Coronary artery (tissue), 2 donors: ENCODE results near the gene LEP.
"Not testable (repeated sequence)": the region's sequence is repeated elsewhere in the genome, so short reads cannot be mapped to it uniquely, and the experiment has no call there.

Experiments
- DNase-seq: peaks from one replicate; pipeline ENCODE4 v3.0.0-alpha.2; 2017; ENCODE audit warnings: low spot score
- H3K27ac ChIP-seq, 2 donors: fragments of 200-600 bp; sonication (generic); one replicate each; pipeline ENCODE4 v1.5.1; 2016 to 2019
- H3K4me3 ChIP-seq: fragments of 200-600 bp; sonication (generic); 2 replicates; pipeline ENCODE4 v1.5.1; 2016; ENCODE audit warnings: mild to moderate bottlenecking, moderate library complexity
- TF ChIP-seq, protein P1 (sequence below): fragments of 200-600 bp; sonication (generic); IDR thresholded peaks from one replicate; pipeline ENCODE4 v1.5.1; 2019; ENCODE audit warnings: antibody characterized with exemption

LEP gene

DNA sequence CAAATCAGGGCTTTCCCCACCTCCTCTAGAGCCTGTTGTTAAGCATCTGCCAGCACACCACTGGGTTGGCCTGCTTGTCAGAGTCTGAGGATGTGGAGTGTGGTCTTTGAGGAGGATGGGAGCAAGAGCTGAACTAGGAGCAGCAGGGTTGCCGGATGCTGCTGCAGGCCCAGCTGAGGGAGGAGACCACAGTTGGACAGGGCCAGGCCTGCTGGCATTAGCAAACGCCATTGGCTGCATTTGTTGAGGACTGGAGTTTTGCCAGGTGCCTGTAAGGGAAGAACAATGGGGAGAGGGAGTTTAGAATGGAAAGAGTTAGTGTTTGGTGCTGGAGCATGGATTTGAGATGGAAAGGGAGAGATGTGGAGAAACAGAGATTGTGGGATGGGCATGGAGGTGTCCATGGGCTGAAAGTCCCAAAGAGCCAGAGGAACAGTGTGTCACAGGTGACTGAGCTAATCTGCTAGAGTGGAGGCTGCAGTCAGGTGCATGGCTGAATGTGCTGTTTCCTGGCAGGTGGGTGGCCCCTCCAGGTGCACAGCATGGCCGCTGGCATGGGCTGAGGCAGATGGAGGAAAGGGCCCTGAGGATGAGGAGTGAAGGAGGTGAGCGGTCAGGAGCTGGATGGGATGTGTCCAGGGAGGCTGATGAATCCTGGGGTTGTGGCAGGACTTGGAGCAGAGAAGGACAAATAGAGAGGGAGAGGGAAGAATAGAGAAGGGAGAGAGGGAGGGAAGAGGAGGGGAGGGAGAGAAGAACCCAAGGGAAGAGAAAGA, 40.7 kb downstream of the LEP start:
- Histone ChIP-seq H3K27ac (no peak overlapping the region), H3K4me3 (no peak overlapping the region)
- TF ChIP-seq, protein P1, sequence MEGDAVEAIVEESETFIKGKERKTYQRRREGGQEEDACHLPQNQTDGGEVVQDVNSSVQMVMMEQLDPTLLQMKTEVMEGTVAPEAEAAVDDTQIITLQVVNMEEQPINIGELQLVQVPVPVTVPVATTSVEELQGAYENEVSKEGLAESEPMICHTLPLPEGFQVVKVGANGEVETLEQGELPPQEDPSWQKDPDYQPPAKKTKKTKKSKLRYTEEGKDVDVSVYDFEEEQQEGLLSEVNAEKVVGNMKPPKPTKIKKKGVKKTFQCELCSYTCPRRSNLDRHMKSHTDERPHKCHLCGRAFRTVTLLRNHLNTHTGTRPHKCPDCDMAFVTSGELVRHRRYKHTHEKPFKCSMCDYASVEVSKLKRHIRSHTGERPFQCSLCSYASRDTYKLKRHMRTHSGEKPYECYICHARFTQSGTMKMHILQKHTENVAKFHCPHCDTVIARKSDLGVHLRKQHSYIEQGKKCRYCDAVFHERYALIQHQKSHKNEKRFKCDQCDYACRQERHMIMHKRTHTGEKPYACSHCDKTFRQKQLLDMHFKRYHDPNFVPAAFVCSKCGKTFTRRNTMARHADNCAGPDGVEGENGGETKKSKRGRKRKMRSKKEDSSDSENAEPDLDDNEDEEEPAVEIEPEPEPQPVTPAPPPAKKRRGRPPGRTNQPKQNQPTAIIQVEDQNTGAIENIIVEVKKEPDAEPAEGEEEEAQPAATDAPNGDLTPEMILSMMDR = no peak
- no peak for DNase-seq

DNA sequence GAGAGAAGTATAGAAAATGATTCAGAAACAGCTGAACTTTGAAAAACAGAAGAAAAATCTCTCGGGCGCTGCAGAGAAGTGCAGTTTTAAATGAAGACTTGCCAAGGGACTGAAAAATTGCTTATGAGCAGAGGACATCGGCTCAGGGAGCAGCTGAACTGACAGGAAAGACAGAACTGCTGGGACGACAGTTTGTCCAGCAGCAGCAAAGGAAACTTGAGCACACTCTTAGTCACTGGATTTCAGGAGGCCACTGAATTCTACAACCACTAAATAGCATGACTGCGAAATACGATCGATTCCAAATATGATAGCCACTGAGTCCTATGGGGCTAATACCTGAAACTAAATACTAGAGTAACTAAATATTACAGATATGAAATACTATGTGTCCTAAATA, 43.0 kb downstream of the LEP start:
- TF ChIP-seq, protein P1 = no peak
- Histone ChIP-seq H3K4me3 (no peak overlapping the region), H3K27ac (no peak overlapping the region)
- no peak for DNase-seq

GRCh38 chr7:128287556-128287955, 46.5 kb downstream of the LEP start:
- TF ChIP-seq, protein P1 = no peak
- no peak overlapping the region for H3K4me3 ChIP-seq
- no peak overlapping the region for H3K27ac ChIP-seq
- no peak for DNase-seq

GRCh38 chr7:128298004-128298403, 56.9 kb downstream of the LEP start:
- not testable (repeated sequence) for DNase-seq, H3K4me3 ChIP-seq, H3K27ac ChIP-seq

DNA sequence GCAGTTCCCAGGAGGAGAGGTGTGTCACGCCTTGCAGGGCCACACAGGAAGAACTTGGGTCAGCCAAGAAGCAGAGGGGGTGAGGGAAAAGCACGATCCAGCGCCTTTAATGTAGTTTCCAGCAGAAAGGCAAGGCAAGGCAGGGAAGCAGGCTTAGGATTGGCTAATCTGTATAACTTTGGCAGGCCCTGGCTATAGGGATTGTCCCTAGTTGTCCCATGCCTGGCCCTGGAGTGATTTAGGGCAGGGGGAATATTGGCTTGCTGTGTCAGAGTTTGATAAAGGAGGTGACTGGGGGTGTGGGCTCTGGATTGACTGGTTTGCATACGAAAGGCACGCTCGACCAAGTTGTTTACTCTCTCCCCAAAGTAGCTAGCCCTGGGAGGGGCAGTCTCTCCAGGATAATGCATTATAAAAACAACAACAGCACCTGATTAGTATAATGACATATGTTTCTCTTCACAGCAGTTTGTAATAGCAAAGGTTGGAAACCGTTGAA, 58.1 kb downstream of the LEP start:
- DNase-seq = no peak
- no peak overlapping the region for H3K4me3 ChIP-seq
- TF ChIP-seq, protein P1 = no peak
- no peak overlapping the region for H3K27ac ChIP-seq

DNA sequence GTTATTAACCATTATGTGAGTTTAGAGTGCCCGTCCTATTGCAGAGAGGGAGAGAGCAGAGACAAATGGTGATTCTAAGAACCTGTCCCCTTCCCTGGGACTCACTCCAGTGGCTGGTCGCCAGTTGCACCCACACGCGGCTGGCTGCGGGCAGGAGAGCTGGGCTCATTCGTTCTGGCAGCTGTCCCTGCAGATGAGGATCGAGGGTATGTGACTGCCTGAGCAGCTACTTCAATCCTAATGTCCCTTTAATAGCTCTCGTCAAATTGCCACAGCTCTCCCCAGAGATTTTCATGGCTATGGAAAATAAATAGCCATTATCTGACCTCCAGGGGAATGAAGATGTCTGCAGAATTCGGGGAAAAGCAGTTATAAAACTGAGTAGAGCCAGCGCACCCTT, 61.1 kb downstream of the LEP start:
- TF ChIP-seq, protein P1 = no peak
- no peak for DNase-seq
- no peak overlapping the region for H3K27ac ChIP-seq

GRCh38 chr7:128303133-128303532, 62.1 kb downstream of the LEP start:
- Histone ChIP-seq H3K4me3 (no peak overlapping the region), H3K27ac (no peak overlapping the region)
- TF ChIP-seq, protein P1 = no peak
- no peak for DNase-seq

More for the DNA sequence above, 61.1 kb downstream of the LEP start:
- no peak overlapping the region for H3K4me3 ChIP-seq
